LNCaP clone FGC (cell line): ENCODE data around the gene PPP1R12A.
"Not testable (repeated sequence)": the region's sequence is repeated elsewhere in the genome, so short reads cannot be mapped to it uniquely, and the experiment has no call there.

Experiments
- DNase-seq: peaks from one replicate; pipeline ENCODE4 v3.0.0-alpha.2; 2011; ENCODE audit warnings: low read depth
- H3K4me3 ChIP-seq: 2 replicates; pipeline ENCODE4 v1.5.1; 2011; ENCODE audit warnings: mild to moderate bottlenecking, low read depth, low read length, control low read depth
- TF ChIP-seq, protein P1 (sequence below): IDR thresholded peaks from 2 replicates; pipeline ENCODE4 v1.5.1; 2012; ENCODE audit warnings: mild to moderate bottlenecking; ENCODE audit not compliant: control insufficient read depth, insufficient read depth; ENCODE audit errors: extremely low read depth

Gene PPP1R12A

DNA sequence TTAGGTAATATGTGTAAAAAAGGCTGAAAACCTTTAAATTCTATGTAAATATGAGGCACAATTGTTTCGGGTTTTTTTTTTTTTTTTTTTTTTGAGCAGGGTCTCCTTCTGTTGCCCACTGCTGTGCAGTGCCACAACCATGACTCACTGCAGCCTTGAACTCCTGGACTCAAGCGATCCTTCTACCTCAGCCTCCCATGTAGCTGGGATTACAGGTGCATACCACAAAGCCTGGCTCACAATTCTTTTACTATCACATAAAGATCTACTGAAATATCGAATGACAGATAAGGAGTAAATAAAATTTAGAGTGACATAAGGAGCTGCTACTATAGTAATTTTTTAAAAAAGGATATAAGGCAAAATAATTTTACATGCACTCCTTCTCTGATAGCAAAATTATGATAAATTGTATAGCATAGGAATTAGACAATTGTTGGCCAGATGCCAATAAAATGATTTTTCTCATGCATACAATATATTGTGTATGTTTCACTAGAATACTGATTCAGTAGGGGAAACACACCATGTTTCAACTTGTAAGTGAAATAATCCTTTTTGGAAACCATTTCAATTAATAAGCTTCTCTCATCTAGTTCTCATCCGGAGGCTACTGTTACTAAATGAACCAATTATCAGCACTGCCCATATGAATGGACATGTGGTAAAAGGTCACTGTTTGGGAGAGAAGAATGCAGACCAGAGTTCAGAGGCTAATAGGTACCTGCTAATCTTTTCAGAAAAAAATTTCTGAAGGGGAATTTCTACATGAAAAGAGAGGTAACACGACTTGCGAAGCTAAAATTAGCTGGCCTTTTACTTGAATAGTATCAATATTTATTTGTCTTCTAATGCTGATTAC lies 108.4 kb downstream of the PPP1R12A start:
- TF ChIP-seq, protein P1, sequence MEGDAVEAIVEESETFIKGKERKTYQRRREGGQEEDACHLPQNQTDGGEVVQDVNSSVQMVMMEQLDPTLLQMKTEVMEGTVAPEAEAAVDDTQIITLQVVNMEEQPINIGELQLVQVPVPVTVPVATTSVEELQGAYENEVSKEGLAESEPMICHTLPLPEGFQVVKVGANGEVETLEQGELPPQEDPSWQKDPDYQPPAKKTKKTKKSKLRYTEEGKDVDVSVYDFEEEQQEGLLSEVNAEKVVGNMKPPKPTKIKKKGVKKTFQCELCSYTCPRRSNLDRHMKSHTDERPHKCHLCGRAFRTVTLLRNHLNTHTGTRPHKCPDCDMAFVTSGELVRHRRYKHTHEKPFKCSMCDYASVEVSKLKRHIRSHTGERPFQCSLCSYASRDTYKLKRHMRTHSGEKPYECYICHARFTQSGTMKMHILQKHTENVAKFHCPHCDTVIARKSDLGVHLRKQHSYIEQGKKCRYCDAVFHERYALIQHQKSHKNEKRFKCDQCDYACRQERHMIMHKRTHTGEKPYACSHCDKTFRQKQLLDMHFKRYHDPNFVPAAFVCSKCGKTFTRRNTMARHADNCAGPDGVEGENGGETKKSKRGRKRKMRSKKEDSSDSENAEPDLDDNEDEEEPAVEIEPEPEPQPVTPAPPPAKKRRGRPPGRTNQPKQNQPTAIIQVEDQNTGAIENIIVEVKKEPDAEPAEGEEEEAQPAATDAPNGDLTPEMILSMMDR, result no peak
- no peak for DNase-seq
- H3K4me3 ChIP-seq, result no peak overlapping the region

DNA sequence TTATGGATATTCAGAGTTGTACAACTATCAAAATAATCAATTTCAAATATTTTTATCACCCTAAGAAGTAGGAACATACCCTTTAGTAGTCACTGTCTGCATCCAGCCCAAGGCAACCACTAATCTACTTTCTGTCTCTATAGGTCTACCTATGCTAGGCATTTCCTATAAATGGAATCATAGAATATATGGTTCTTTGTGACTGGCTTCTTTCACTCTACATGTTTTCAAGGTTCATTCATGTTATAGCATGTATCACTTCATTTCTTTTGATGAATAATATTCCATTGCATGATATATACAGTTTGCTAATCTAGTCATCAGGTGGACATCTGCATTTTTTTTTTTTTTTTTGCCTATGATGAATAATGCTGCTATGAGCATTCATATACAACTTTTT lies 112.4 kb downstream of the PPP1R12A start:
- no peak overlapping the region for H3K4me3 ChIP-seq
- DNase-seq, result no peak
- TF ChIP-seq, protein P1, result no peak

DNA sequence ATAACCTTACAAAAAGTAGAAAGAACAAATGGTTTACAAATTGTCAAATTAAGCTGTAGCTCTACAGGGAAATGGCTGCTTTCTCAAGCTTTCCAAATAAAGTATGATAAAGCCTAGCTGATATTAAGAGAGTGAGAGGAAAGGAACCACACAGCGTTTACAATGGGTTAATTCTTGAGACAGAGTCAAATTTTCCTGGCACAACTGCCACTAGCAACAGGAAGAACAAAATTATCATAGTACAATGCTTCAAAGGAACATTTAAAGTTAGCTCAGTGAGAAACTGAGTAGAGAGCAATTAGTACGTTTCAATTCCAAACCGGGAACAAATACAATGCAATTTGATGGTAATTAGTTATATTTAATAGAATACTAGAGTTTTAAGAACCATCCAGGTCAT lies 116.0 kb downstream of the PPP1R12A start:
- TF ChIP-seq, protein P1, result no peak
- no peak overlapping the region for H3K4me3 ChIP-seq

GRCh38 chr12:79784366-79785065 lies 150.4 kb downstream of the PPP1R12A start:
- not testable (repeated sequence) for H3K4me3 ChIP-seq, DNase-seq

More for the DNA sequence above, 116.0 kb downstream of the PPP1R12A start:
- DNase-seq, result no peak

- no peak for DNase-seq
- no peak overlapping the region for H3K4me3 ChIP-seq
- TF ChIP-seq, protein P1, result no peak
Observed at GRCh38 chr12:79782172-79782900, 152.6 kb downstream of the PPP1R12A start.

DNA sequence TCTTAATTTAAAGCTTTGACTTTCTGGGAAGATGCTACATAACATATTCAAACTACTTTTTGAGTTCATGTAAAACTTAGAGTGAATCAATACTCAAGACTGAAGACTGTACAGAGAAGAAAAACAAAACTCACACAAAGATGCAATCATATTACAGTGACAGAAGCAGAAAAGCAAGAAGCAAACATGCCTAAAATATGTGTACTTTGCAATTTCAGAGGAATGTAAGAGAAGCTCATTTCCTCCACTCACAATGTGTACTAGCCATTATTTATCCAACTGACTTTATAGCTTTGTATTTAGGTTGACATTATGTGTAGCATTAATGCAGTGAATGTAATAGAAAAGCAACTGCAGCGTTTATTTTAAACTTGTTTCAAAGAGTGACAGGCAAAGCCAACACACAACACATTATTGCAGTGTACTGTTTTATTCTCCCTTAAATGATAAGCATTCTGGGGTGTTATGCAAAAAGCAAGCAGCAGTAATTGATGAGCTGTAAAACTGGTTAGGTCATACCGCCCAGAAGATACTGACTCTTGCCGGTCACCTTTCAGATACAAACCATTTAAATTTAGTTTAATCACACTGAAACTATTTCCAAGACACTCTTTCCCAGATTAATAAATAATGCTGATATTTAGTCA lies 156.0 kb downstream of the PPP1R12A start:
- DNase-seq, result peak; percentile 13
- TF ChIP-seq, protein P1, result no peak
- no peak overlapping the region for H3K4me3 ChIP-seq
